HG02588 (cell line): ENCODE results near the gene TMPRSS4.

Experiments used
- ATAC-seq: cut with Tn5 transposase; IDR thresholded peaks from one replicate; pipeline ENCODE4 v1.9.1; 2021; ENCODE audit warnings: mild to moderate bottlenecking, moderate library complexity; ENCODE audit not compliant: unreplicated experiment

Gene TMPRSS4

GRCh38 chr11:118102721-118103261 lies 25.9 kb downstream of the TMPRSS4 start:
- no peak for ATAC-seq

- ATAC-seq: no peak
Measured at GRCh38 chr11:118104491-118104890, 27.6 kb downstream of the TMPRSS4 start.

GRCh38 chr11:118105657-118106305 lies 28.9 kb downstream of the TMPRSS4 start:
- ATAC-seq: no peak

GRCh38 chr11:118106789-118107335 lies 30.0 kb downstream of the TMPRSS4 start:
- no peak for ATAC-seq

GRCh38 chr11:118108513-118108912 lies 31.6 kb downstream of the TMPRSS4 start:
- ATAC-seq: no peak

GRCh38 chr11:118109231-118109630 lies 32.4 kb downstream of the TMPRSS4 start:
- ATAC-seq: no peak

GRCh38 chr11:118111019-118111743 lies 34.3 kb downstream of the TMPRSS4 start:
- ATAC-seq: no peak

GRCh38 chr11:118111744-118112035 lies 34.8 kb downstream of the TMPRSS4 start:
- ATAC-seq: no peak

GRCh38 chr11:118112711-118113430 lies 36.0 kb downstream of the TMPRSS4 start:
- ATAC-seq: no peak

GRCh38 chr11:118114266-118114665 lies 37.4 kb downstream of the TMPRSS4 start:
- ATAC-seq: no peak

GRCh38 chr11:118115048-118115447 lies 38.2 kb downstream of the TMPRSS4 start:
- no peak for ATAC-seq

GRCh38 chr11:118117790-118118601 lies 41.1 kb downstream of the TMPRSS4 start:
- ATAC-seq: no peak

- ATAC-seq: no peak
Measured at GRCh38 chr11:118120793-118121192, 43.9 kb downstream of the TMPRSS4 start.

- ATAC-seq: no peak
Measured at GRCh38 chr11:118124929-118125535, 48.2 kb downstream of the TMPRSS4 start.

- no peak for ATAC-seq
Measured at GRCh38 chr11:118126082-118126838, 49.4 kb downstream of the TMPRSS4 start.

- no peak for ATAC-seq
Measured at GRCh38 chr11:118128310-118128709, 51.4 kb downstream of the TMPRSS4 start.

- ATAC-seq: no peak
Measured at GRCh38 chr11:118128721-118129470, 52.0 kb downstream of the TMPRSS4 start.

- ATAC-seq: no peak
Measured at GRCh38 chr11:118129471-118130172, 52.7 kb downstream of the TMPRSS4 start.
